ENCODE results near the gene SLC30A4.
"Not testable (repeated sequence)": the region's sequence is repeated elsewhere in the genome, so short reads cannot be mapped to it uniquely, and the experiment has no call there.

The SLC30A4 gene

DNA sequence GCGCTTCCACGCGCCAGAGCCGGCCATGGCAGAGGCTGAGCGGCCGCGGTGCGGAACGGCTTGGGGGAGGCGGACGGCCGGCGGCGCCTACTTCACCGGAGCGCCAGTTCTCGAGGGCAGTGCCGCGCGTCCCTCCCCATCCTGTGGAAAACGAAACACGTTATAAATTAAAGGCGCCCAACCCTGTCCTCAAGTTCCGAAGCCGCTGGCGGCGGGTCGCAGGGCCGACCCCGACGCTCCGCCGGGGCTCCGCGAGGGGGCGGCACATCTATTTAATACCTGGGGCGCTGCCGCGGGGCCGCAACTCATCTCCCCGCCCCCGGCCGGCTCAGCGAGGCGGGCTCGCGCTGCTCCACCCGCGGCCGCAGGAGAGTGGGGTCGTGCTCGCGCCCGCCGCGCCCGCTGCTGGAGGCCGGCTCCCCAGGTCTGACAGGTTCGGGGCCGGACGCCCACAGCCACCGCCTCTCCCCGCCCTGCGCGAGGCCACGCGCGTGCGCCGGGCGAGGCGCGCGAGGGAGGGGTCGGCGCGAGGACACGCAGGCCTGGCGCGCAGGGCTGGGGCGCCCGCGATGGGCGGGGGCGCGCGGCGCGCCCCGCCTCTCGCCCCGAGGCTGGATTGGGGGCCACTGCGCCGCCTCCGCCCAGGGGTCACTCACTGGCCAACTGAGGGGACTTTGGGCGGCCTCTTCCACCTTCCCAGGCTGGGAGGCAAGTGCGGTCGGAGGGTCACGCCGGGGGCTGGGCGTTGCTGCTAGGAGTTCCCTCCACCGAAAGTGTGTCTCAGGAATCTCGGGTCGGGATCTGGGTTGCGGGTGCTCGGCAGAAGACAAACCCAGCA is at the start of gene SLC30A4:
Gene SLC30A4 (minus strand): TSS at position 428 of the 838 bp plus-strand sequence. CDS start 401 bp downstream, at position 27.
- no peak for DNase-seq

GRCh38 chr15:45555934-45556608 is 33.5 kb upstream of the SLC30A4 start:
- DNase-seq = no peak

GRCh38 chr15:45551676-45552075 is 29.1 kb upstream of the SLC30A4 start:
- no peak for DNase-seq

- DNase-seq = no peak
Measured at GRCh38 chr15:45550436-45550835, 27.9 kb upstream of the SLC30A4 start.

- no peak for DNase-seq
Measured at GRCh38 chr15:45549541-45550220, 27.1 kb upstream of the SLC30A4 start.

GRCh38 chr15:45548753-45549520 is 26.4 kb upstream of the SLC30A4 start:
- no peak for DNase-seq

GRCh38 chr15:45546789-45547188 is 24.2 kb upstream of the SLC30A4 start:
- no peak for DNase-seq

- DNase-seq = no peak
Measured at GRCh38 chr15:45544266-45545023, 21.9 kb upstream of the SLC30A4 start.

DNA sequence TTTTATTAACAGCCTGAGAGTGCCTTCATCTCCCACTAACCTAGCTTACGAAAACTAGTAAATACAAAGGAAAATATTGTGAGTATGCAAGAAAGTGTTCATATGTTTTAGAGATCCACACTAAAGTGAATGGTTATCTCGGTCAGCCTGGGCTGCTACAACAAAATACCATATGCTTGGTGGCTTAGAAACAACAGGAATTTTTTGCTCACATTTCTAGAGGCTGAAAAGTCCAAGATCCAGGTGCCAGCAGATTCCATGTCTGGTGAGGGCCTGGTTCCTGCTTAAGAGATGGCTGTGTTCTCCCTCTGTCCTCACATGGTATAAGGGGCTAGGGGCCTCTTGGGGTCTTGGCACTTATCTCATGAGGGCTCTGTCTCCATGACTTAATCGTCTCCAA is 20.5 kb upstream of the SLC30A4 start:
- DNase-seq = no peak

DNA sequence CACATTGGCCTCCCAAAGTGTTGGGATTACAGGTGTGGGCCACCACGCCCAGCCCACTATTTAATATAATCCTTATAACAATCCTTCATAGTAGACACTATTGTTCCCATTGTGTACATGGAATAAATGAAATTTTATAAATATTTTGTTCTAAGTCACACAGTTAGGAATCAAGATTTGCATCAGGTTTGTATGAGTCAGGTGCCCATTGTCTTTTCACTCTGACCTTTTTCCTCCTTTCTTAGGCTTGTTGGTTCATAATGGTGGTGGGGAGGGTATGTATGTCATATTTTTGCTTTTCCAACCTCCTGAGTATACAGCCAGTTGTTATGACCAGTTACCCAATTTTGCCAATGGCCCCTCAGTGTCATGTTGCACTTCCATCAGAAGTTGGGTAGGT is 18.0 kb upstream of the SLC30A4 start:
- no peak for DNase-seq

DNA sequence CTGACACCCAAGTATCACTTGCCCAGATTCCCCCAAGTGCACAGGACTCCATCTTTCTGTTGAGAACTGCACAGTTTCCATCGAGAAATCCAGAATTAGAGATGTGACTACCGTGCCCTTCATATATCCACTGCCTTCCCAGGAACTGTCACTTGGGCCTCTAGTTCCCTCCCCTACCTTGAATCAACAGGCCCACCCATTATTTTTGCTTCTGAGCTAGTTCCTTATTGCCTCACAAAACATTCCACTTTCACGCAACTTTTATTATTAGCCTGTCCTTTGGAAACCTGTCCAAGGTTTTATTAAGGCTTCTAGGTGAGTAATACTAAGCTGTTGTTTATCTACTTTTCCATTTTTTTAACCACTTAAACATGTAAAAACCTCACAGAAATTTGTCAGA is 17.1 kb upstream of the SLC30A4 start:
- DNase-seq = no peak

- no peak for DNase-seq
Measured at GRCh38 chr15:45536934-45537333, 14.4 kb upstream of the SLC30A4 start.

- DNase-seq = no peak
Measured at GRCh38 chr15:45535486-45536042, 13.0 kb upstream of the SLC30A4 start.

GRCh38 chr15:45534821-45535220 is 12.3 kb upstream of the SLC30A4 start:
- no peak for DNase-seq

DNA sequence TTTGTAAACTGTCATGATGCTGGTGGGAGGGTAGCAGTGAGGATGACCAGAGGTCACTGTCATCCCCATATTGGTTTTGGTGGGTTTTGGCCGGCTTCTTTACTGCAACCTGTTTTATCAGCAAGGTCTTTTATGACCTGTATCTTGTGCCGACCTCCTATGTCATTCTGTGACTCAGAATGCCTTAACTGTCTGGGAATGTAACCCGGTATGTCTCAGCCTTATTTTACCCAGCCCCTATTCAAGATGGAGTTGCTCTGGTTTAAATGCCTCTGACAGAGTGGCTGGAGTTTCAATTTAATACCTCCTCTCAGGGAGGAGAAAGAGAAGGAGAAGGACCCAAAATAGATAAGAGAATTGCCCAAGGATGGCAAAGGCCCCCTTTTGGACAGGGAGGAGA is 10.3 kb upstream of the SLC30A4 start:
- not testable (repeated sequence) for DNase-seq

DNA sequence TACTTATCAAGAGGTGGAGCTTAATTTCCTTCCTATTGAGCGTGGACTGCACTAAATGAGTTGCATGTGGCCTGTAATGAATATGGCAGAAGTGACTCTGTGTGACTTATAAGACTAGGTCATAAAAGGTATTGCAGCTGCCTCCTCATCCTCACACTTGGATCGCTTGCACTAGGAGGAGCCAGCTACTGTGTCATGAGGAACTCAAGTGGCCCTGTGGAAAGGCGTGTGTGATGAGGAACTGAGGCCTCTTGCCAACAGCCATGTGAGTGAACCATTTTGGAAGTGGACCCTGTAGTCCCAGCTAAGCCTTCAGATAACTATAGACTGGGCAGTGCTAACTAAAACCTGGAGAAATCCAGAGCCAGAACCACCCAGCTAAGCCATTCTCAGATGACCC is 7.1 kb upstream of the SLC30A4 start:
- no peak for DNase-seq

DNA sequence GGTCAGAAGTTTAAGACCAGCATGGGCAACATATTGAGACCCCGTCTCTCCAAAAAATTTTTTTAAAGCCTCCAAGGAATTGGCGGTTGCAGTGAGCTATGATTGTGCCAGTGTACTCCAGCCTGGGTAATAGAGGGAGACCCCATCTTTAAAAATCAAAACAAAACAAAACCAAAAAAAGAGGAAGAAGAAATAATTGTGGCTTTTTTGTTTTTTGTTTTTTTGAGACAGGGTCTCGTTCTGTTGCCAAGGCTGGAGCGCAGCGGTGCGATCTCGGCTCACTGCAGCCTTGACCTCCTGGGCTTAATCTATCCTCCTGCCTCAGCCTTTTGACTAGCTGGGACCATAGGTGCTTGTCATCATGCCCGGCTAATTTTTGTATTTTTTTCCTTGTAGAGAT is 4.5 kb upstream of the SLC30A4 start:
- DNase-seq = no peak

DNA sequence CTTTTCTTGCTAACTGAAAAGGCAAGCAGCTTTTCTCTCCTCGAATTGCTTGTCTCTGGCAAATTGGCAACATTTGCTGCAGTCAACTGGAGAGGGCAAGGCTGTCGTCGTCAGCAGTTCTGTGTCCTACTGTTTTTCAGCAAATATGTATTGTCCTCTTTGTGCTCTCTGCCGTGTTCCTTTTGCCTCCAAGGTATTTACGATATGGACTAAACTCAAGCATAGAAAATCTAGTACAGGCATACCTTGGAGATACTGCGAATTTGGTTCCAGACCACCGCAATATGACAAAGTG is 558 bp upstream of the SLC30A4 start:
- DNase-seq = no peak

DNA sequence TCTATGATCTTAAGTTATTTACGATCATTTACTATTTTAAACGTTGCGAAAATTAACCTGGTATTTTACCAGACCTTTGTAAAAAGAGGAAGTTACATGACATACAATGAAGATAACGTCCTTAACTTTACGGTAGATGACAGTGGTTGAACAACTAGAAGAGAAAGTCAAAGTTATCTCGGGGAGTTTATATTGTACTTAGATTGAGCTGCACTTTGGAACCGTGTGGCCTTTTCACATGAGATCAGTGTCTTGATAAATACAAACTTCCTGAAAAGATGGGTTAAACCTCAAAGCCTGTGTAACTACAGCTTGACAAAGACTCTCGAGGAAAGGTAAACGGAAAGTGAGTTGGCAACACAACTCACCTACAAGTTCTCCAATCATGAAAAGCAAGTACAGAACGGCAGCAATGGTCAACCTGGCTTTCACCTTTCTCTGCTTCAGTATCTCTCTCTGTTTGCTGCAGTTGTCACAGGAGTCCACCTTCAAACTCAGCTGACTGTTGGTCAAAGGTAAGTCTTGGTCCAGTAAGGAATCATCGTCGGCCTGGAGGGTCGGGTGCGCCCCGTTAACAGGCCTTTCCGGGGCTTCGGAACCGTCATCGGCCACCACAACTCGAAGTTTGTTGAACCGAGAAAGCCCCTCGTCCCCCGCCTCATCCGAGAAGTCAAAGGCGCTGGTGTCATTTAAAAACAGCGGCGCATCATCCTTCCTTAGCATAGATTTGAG is 793 bp downstream of the SLC30A4 start:
- DNase-seq = no peak

DNA sequence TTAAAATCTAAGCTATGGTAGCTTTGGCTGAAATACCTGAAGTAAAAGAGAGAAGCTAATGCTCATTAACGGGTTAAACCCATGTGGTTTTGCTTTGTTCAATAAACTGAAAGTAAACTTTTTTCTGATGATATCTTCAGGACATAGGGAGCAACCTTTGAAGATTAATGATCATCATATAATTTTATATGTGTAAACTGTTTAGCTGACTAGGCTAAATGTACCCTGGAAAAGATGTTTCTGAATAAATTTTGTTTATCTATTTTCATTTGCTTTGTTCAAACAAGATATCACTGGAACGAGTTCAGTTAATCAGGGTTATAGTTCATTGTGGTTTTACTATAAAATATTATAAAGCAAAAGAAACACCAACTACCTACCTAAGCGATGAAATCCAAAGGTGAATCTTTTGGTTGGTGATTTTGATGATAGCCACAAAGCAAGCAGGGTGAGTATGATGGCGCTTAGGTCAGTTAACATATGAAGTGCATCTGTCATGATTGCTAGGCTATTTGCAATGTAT is 11.7 kb downstream of the SLC30A4 start:
- DNase-seq = no peak

- not testable (repeated sequence) for DNase-seq
Measured at GRCh38 chr15:45507143-45507542, 15.4 kb downstream of the SLC30A4 start.

Measured in DMS 273 treated with DMSO at 0.1 percent for 48 hours (cell line).